ENCODE results near the gene JPH4.

- no peak for TF ChIP-seq CTCF (IDR thresholded peaks at IDR 0.05; ENCODE audit: poor library complexity)
- TF ChIP-seq EZH2 (IDR thresholded peaks at IDR 0.05; ENCODE audit: borderline replicate concordance), result no peak
These were observed 18.6 kb downstream of the JPH4 start for GRCh38 chr14:23559926-23560520.
